Endometrial microvascular endothelial cells (primary cell): Measurements from ENCODE around the gene EXD2. TPM values are rescaled to one million over a fixed set of nuclear protein-coding genes. Genes with fewer than 3 reads are reported as not detected.

Experiments
- in situ Hi-C: cut with HindIII; loops from 2 replicates; pipeline ENCODE4 v1.10.0; 2017; ENCODE audit warnings: low sequenced_read_pairs, low pct_unique_long_range_greater_than_20kb; ENCODE audit errors: inconsistent ontology term
- total RNA-seq: library from RNA; depleted of rRNA; stranded (reverse); fragments of >200 nt; gene quantifications from one replicate; pipeline ENCODE4 v1.2.3, GENCODE V29; 2015; ENCODE audit errors: inconsistent ontology term

Gene EXD2
- total RNA-seq, 1 donor from 2014 or later = 30.5 TPM

GRCh38 chr14:69242311-69243224 is 51.3 kb downstream of the EXD2 start:
- in situ Hi-C loops = no loop called here

DNA sequence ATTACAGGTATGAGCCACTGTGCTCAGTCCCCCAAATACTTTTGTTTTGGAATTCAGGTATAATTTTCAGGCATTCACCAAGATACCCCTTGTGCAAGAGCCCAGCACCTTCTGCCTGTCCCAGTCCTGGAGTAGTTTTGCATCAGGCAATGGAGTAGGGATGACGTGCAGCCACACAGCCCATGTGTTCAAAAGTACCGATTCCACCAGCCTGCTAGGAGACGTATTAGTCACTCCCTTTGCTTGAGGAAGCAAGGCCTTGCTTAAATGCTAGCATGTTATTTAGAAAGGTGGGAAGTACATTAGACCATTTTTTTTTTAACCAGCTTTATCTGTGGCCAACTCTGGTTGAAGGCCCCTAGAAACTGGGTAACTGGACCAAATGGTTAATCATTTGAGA is 53.6 kb downstream of the EXD2 start:
- in situ Hi-C loops = no loop called here

- in situ Hi-C loops = no loop called here
Measured at GRCh38 chr14:69246331-69246730, 55.0 kb downstream of the EXD2 start.

- in situ Hi-C loops = no loop called here
Measured at GRCh38 chr14:69247676-69248440, 56.6 kb downstream of the EXD2 start.

- in situ Hi-C loops = no loop called here
Measured at GRCh38 chr14:69249603-69250002, 58.3 kb downstream of the EXD2 start.

- in situ Hi-C loops = no loop called here
Measured at GRCh38 chr14:69252851-69253250, 61.6 kb downstream of the EXD2 start.

DNA sequence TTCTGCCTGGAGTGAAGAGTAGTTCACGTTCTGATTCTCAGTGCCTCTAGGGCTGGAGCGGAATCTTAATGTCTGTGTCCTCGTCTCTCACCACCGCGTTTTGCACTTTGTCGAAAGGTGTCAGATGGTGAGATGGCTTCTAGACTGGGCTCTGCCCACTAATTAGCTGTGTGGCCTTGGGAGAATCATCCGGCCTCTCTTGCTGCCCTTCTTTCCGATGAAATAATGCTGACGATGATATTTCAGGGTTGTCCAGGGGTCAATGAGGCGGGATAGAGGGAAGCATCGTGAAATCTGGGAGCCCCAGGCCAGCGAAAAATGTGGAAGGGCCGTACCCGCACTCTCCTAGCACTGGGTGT is 67.8 kb downstream of the EXD2 start:
- in situ Hi-C loops = no loop called here

- in situ Hi-C loops = no loop called here
Measured at GRCh38 chr14:69259527-69260189, 68.4 kb downstream of the EXD2 start, which contains the start of gene GALNT16. Gene GALNT16 (plus strand): TSS chr14:69260158. CDS start chr14:69260291, 133 bp downstream.

DNA sequence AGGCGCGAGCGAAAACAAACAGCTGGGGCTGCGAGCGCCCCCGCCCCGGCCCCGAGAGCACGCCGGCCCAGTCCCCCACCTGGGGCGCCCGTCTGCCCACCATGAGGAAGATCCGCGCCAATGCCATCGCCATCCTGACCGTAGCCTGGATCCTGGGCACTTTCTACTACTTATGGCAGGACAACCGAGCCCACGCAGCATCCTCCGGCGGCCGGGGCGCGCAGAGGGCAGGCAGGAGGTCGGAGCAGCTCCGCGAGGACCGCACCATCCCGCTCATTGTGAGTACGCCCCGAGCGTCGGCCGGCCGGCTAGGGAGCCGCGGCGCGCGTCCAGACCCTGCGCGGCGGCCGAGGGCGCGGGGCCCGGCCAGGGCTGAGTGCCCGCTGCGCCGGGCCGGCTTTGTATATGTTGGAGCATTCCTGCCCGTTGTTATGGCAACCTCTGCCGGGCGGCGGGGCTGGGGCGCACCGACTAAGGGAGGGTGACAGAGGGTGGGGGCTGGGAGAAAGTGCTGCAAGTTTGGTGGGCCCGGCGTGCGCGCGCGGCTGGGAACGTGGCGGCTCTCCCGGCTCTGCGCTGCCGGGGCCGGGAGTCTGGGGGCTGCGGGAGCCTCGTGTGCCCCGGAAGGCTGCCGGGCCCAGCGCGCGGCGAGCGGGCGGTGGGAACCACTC is 69.0 kb downstream of the EXD2 start:
- in situ Hi-C loops = no loop called here

DNA sequence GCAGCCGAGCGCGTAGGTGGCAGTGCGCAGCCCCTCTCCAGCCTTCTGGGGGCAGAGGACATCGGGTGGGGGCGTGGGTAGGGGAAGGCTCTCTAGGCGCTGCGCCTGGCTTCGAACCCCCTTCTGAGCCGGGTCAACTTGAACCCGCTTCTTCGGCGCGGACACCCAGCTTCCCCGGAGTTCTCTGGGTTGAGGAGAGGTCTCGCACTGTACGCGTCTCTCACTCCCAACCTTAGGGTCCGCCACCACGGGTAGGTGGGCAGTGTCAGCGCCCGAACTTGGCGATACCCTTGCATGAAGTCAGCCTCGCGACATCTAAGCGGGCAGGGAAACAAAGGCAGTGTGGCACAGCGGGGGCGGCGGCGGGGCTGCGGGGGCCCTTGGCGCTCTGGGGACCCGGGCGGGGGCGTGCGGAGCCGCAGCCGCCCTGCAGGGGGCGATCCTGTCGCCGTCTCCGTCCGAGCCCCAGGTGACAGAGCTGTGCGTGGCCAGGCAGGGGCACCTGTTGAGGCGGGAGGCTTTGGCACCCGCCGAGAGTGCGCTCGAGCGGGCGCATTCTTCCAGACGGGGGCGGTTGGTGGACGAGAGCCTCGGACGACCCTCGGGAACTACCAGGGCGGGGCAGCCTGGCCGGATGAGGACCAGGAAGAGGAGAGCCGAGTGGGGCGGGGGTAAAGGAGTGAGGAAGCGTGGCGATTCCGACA is 69.7 kb downstream of the EXD2 start:
- in situ Hi-C loops = no loop called here

DNA sequence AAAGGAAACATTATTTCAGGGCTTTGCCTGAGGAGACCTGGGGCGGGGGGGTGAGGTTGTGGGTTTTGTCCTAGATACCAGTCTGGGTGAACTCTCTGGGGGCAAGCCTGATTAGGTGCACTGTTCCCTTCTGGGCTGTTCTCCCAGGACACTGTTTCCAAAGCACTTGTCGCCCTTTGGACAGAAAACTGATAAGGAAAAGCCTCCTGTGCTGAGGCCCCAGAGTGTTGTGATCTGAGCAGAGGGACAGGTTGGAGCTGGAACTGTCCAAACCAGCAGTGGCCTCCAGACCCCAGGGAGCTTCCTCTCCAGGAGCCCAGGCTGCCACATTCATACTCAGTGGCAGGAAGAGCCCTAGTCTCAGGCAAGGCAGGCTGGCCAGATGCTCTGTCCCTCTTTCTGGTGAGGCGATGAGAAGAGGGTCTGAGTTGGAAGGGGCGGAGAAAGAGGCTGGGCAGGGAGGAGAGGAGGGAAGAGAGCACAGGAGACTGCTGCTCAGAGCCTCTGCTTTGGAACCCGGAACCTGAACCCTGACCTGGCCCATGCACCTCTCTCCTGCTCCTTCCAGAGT is 70.5 kb downstream of the EXD2 start:
- in situ Hi-C loops = no loop called here

DNA sequence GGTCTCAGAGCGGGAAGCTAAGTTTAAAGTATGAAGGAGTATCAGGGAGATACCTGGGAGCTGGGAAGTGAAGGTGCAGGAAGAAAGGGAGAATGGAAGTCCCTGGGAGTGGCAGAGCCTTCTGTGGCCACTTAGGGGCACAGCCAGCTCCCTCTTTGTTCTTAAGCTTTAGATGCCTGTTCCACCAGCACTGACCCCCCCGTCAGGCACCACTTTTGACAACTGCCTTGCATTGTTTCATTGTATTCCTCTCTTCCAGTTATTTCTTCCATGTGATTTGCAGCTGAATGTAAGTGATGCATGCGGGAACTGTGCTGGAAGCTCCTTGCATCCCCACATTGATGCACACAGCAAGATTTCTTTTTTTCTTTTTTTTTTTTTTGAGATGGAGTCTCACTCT is 71.2 kb downstream of the EXD2 start:
- in situ Hi-C loops = no loop called here

DNA sequence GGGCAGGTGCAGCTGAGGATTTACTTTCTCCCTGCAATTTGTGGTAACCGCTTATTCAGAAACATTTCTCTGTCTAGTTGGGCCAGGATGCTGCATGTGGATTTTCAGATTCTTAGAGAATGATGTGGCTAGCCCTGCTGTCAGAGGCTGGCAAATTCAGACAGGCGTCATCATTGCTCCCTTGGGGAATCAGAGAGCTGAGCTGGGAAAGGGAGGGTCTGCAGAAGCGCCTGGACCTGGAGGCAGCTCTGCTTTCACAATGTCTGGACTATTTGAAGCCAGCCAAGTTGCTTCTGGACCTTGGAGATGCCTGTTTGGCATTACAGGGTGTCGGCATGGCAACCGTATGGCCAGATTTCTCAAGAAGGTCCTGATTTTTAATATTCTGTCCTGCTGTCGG is 72.1 kb downstream of the EXD2 start:
- in situ Hi-C loops = no loop called here

GRCh38 chr14:69263771-69264170 is 72.5 kb downstream of the EXD2 start:
- in situ Hi-C loops = no loop called here

GRCh38 chr14:69266572-69267345 is 75.5 kb downstream of the EXD2 start:
- in situ Hi-C loops = no loop called here

GRCh38 chr14:69267492-69267891 is 76.2 kb downstream of the EXD2 start:
- in situ Hi-C loops = no loop called here

GRCh38 chr14:69268223-69268622 is 76.9 kb downstream of the EXD2 start:
- in situ Hi-C loops = no loop called here
